CD14-positive monocyte (primary cell): ENCODE data around the gene ZNF273. TPM values are rescaled to one million over a fixed set of nuclear protein-coding genes. Genes with fewer than 3 reads are reported as not detected.

ENCODE experiments used
- DNase-seq, 3 donors: peaks; one replicate each; pipeline ENCODE4 v3.0.0-alpha.2; 2011 to 2022
- H2AFZ ChIP-seq: 2 replicates; pipeline ENCODE4 v1.6.0; 2012; ENCODE audit warnings: mild to moderate bottlenecking, low read depth, low read length, inconsistent platforms; ENCODE audit not compliant: insufficient read depth, poor library complexity, severe bottlenecking
- H3K27ac ChIP-seq, 2 donors: 1 replicate in 1 of 2; 2 replicates in 1 of 2; pipeline ENCODE4 v1.5.1; 2012 to 2013; ENCODE audit warnings: low read length in 2 of 2, control low read depth in 1 of 2, inconsistent platforms in 1 of 2, low read depth in 1 of 2, mild to moderate bottlenecking in 1 of 2
- H3K27me3 ChIP-seq, 2 donors: one replicate each; pipeline versions ENCODE4 v1.6.0 to v1.6.1; 2011 to 2013; ENCODE audit warnings: low read length in 2 of 2; ENCODE audit not compliant: control insufficient read depth in 2 of 2, insufficient read depth in 2 of 2
- H3K36me3 ChIP-seq, 2 donors: replicated peaks in 1 of 2; 1 replicate in 1 of 2; 2 replicates in 1 of 2; pipeline versions ENCODE4 v1.5.1 to v1.6.1; 2012 to 2013; ENCODE audit warnings: low read length in 2 of 2, control low read depth in 1 of 2, inconsistent platforms in 1 of 2, mild to moderate bottlenecking in 1 of 2; ENCODE audit not compliant: insufficient read depth in 2 of 2, control insufficient read depth in 1 of 2
- H3K4me1 ChIP-seq, 2 donors: 1 replicate in 1 of 2; 2 replicates in 1 of 2; pipeline versions ENCODE4 v1.5.1 to v1.6.1; 2012 to 2013; ENCODE audit warnings: low read length in 2 of 2, control low read depth in 1 of 2, inconsistent platforms in 1 of 2, mild to moderate bottlenecking in 1 of 2, moderate library complexity in 1 of 2; ENCODE audit not compliant: insufficient read depth in 2 of 2, control insufficient read depth in 1 of 2
- H3K4me2 ChIP-seq: replicated peaks from 2 replicates; pipeline ENCODE3; 2012; ENCODE audit warnings: low read length, moderate library complexity, mild to moderate bottlenecking; ENCODE audit not compliant: poor library complexity, severe bottlenecking; ENCODE audit errors: extremely low read depth
- H3K4me3 ChIP-seq, 3 experiments: fragments of 200-600 bp in 1 of 3; sonication (generic) in 1 of 3; replicated peaks in 1 of 3; 1 replicate in 2 of 3; 2 replicates in 1 of 3; pipeline ENCODE4 v1.5.1; 2011 to 2013; ENCODE audit warnings: low read length in 3 of 3, mild to moderate bottlenecking in 3 of 3, control low read depth in 2 of 3, low read depth in 2 of 3, inconsistent platforms in 1 of 3, moderate library complexity in 1 of 3
- H3K79me2 ChIP-seq: 2 replicates; pipeline ENCODE4 v1.6.0; 2012; ENCODE audit warnings: mild to moderate bottlenecking, control low read depth, inconsistent platforms, low read length, moderate library complexity; ENCODE audit not compliant: insufficient read depth
- H3K9ac ChIP-seq: 2 replicates; pipeline ENCODE4 v1.6.0; 2017; ENCODE audit warnings: low read length, mild to moderate bottlenecking; ENCODE audit not compliant: insufficient read depth, poor library complexity, severe bottlenecking
- H3K9me3 ChIP-seq, 2 donors: replicated peaks in 1 of 2; 1 replicate in 1 of 2; 2 replicates in 1 of 2; pipeline versions ENCODE4 v1.5.1 to v1.6.1; 2012 to 2013; ENCODE audit warnings: low read length in 2 of 2, control low read depth in 1 of 2; ENCODE audit not compliant: control insufficient read depth in 1 of 2, insufficient read depth in 1 of 2
- H4K20me1 ChIP-seq: 2 replicates; pipeline ENCODE4 v1.6.0; 2012; ENCODE audit warnings: mild to moderate bottlenecking, low read length, control low read depth, moderate library complexity; ENCODE audit not compliant: insufficient read depth
- H3K27ac Mint-ChIP-seq, 7 donors: one replicate each; pipeline ENCODE4 v1.8.0; 2020; ENCODE audit warnings: mild to moderate bottlenecking in 7 of 7, mixed read lengths in 7 of 7, moderate library complexity in 6 of 7, inconsistent platforms in 2 of 7
- H3K27me3 Mint-ChIP-seq, 3 donors: one replicate each; pipeline ENCODE4 v1.8.0; 2021 to 2022; ENCODE audit warnings: low read depth in 3 of 3, mild to moderate bottlenecking in 3 of 3, mixed read lengths in 3 of 3, moderate library complexity in 3 of 3, inconsistent platforms in 1 of 3
- H3K36me3 Mint-ChIP-seq, 2 donors: one replicate each; pipeline ENCODE4 v1.8.0; 2020; ENCODE audit warnings: mixed read lengths in 2 of 2, inconsistent platforms in 1 of 2, mild to moderate bottlenecking in 1 of 2
- H3K4me1 Mint-ChIP-seq: one replicate; pipeline ENCODE4 v1.8.0; 2020; ENCODE audit warnings: mild to moderate bottlenecking, mixed read lengths
- H3K4me3 Mint-ChIP-seq, 2 donors: one replicate each; pipeline ENCODE4 v1.8.0; 2020; ENCODE audit warnings: mild to moderate bottlenecking in 2 of 2, mixed read lengths in 2 of 2, moderate library complexity in 1 of 2
- H3K9me3 Mint-ChIP-seq, 7 donors: one replicate each; pipeline ENCODE4 v1.8.0; 2020 to 2022; ENCODE audit warnings: mixed read lengths in 7 of 7, mild to moderate bottlenecking in 6 of 7, moderate library complexity in 6 of 7, inconsistent platforms in 2 of 7
- WGBS: methylation state at CpG from one replicate; pipeline ENCODE4 v1.1.5; 2013; ENCODE audit warnings: missing lambda C conversion rate; ENCODE audit not compliant: insufficient coverage; 5-methylcytosine and 5-hydroxymethylcytosine counted together
- intact Hi-C, 2 donors: fragments of 100-400 bp; cut with micrococcal nuclease; formaldehyde crosslinking; loops; one replicate each; pipeline versions ENCODE4 v1.15.0 to v1.15.1; 2023
- polyA plus RNA-seq, 3 donors: library from polyadenylated mRNA; depleted of rRNA in 1 of 3; unstranded in 2 of 3; stranded (reverse) in 1 of 3; fragments of 300-500 nt in 2 of 3; fragments of >200 nt in 1 of 3; fragmentation: Illumina TruSeq in 2 of 3; gene quantifications; 1 replicate in 2 of 3; 2 replicates in 1 of 3; pipeline ENCODE4 v1.2.3, GENCODE V29; 2012 to 2021
- TF ChIP-seq, protein P1 (sequence below): fragments of 200-600 bp; IDR thresholded peaks from one replicate; pipeline ENCODE4 v1.8.0; 2022; ENCODE audit warnings: antibody characterized with exemption, mild to moderate bottlenecking

ZNF273 gene
- polyA plus RNA-seq, 3 donors, result 0.21 to 1.7 (median 0.62) TPM

GRCh38 chr7:64883113-64883905 lies 19.8 kb upstream of the ZNF273 start:
- WGBS, result 58% methylated on average over 32 of the region's 38 CpGs
- H3K9me3 Mint-ChIP-seq, result peaks cover 48 to 72% (median 70%) of the 10 kb centered on the region in 7 donors

DNA sequence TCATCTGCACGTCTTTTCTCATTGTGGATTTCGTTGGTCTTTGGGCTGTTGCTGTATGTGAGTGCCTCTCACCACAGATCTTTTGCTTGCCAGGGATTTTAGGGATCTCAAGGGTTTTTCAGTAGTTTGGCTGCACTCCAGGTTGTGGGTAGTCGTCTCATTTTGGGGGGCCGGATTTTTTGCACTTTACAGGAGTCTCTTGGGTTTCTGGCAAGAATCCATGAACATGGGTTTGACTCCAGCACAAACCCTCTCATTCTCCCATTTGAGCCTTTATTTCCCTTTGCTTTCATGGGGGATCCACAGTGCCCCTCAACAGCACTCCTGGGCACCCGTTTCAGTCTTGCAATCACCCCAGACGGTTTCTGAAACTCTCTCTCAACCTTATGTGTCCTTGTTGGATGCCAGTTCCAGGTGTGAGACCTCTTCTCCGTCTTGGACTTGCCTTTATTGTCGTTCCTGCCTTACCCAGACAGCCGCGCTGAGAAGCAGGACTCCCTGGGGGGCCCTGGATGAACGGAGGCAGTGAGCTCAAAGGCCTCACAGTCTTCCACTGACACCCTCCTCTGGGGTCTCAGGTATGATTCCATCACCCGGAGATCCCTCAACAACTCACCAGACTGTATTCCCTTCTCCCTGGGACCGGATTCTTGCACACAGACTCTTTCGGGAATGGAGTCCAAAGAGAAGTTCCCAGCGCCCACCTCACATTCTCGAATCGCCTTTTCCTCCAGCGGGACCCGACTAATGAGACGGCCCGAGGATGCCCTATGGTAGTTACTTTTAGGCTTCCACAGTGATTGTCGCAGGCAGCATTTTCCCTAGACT lies 18.8 kb upstream of the ZNF273 start:
- Histone ChIP-seq H3K4me3 (no peak overlapping the region), H3K9me3 (peaks cover 57 to 60% of the 10 kb centered on the region in 2 donors), H3K27me3 (peaks cover 0 to 35% of the 10 kb centered on the region in 2 donors), H3K9ac (no peak overlapping the region), H3K79me2 (no peaks in the 10 kb centered on the region), H3K36me3 (no peaks in the 10 kb centered on the region), H3K4me2 (no peak overlapping the region), H4K20me1 (no peaks in the 10 kb centered on the region), H3K4me1 (peaks cover 11 to 15% of the 10 kb centered on the region in 2 donors), H2AFZ (no peak overlapping the region), H3K27ac (no peak overlapping the region)
- Mint-ChIP-seq H3K27me3 (peaks cover 46 to 65% (median 47%) of the 10 kb centered on the region in 3 donors), H3K4me3 (peak overlapping the region in 1 of 2 donors; percentile 27), H3K9me3 (peaks cover 39 to 63% (median 60%) of the 10 kb centered on the region in 7 donors), H3K36me3 (peaks cover 0 to 3% of the 10 kb centered on the region in 2 donors), H3K4me1 (peaks cover 17% of the 10 kb centered on the region), H3K27ac (no peak overlapping the region)
- WGBS, result 87% methylated on average over 19 of the region's 22 CpGs
- DNase-seq, result no peak
- TF ChIP-seq, protein P1, sequence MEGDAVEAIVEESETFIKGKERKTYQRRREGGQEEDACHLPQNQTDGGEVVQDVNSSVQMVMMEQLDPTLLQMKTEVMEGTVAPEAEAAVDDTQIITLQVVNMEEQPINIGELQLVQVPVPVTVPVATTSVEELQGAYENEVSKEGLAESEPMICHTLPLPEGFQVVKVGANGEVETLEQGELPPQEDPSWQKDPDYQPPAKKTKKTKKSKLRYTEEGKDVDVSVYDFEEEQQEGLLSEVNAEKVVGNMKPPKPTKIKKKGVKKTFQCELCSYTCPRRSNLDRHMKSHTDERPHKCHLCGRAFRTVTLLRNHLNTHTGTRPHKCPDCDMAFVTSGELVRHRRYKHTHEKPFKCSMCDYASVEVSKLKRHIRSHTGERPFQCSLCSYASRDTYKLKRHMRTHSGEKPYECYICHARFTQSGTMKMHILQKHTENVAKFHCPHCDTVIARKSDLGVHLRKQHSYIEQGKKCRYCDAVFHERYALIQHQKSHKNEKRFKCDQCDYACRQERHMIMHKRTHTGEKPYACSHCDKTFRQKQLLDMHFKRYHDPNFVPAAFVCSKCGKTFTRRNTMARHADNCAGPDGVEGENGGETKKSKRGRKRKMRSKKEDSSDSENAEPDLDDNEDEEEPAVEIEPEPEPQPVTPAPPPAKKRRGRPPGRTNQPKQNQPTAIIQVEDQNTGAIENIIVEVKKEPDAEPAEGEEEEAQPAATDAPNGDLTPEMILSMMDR, result no peak
- intact Hi-C loops, result no loop called here

More at GRCh38 chr7:64883113-64883905, 19.8 kb upstream of the ZNF273 start:
- DNase-seq, result no peak
- no peak overlapping the region for H3K4me3 ChIP-seq
- Mint-ChIP-seq H3K4me3 (peak overlapping the region; percentile 44 to 79), H3K36me3 (peaks cover 0 to 3% of the 10 kb centered on the region in 2 donors), H3K27ac (no peak overlapping the region), H3K27me3 (peaks cover 39 to 56% (median 46%) of the 10 kb centered on the region in 3 donors), H3K4me1 (peaks cover 12% of the 10 kb centered on the region)
- no peak overlapping the region for H3K27ac ChIP-seq
- H3K4me1 ChIP-seq, result peaks cover 6% of the 10 kb centered on the region in 2 donors
- H3K9ac ChIP-seq, result no peak overlapping the region
- H3K4me2 ChIP-seq, result no peak overlapping the region
- H3K9me3 ChIP-seq, result peaks cover 67 to 69% of the 10 kb centered on the region in 2 donors
- no peaks in the 10 kb centered on the region for H3K36me3 ChIP-seq
- no peaks in the 10 kb centered on the region for H4K20me1 ChIP-seq
- peaks cover 0 to 34% of the 10 kb centered on the region in 2 donors for H3K27me3 ChIP-seq
- H3K79me2 ChIP-seq, result no peaks in the 10 kb centered on the region
- TF ChIP-seq, protein P1, result no peak
- H2AFZ ChIP-seq, result no peak overlapping the region
- intact Hi-C loops, result no loop called here
